ENCODE results near the gene SQOR. TPM values are rescaled to one million over a fixed set of nuclear protein-coding genes. Genes with fewer than 3 reads are reported as not detected.

The SQOR gene
- total RNA-seq, 2 donors from 2014 or later = 15.8 to 41.8 TPM

DNA sequence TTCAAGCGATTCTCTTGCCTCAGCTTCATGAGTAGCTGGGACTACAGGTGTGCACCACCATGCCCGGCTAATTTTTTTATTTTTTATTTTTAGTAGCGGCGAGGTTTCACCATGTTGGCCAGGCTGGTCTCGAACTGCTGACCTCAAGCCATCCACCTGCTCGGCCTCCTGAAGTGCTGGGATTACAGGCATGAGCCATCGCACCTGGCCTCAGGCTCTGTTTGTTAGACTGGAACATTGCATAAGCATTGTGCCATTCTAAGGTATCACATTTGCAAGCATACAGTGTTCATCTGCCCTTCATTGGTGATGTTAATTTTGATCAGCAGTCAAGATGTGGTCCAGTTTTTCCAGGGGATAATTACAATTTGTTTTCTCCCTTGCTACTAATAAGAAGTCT lies 43.0 kb downstream of the SQOR start:
- no peak overlapping the region for H3K27ac ChIP-seq
- H3K4me1 ChIP-seq = no peaks in the 10 kb centered on the region
- no peak for DNase-seq
- no peak for ATAC-seq
- TF ChIP-seq POLR2A (IDR thresholded peaks at IDR 0.05) (no peak), CTCF (IDR thresholded peaks at IDR 0.05) (no peak)
- intact Hi-C loops (cut with DNase I) = no loop called here
- no peaks in the 10 kb centered on the region for H3K27me3 ChIP-seq
- no peak overlapping the region for H3K4me3 ChIP-seq
- 92 to 97% methylated on average over 7 of the region's 7 CpGs for WGBS, 2 donors
- peaks cover 0 to 35% of the 10 kb centered on the region in 2 donors for H3K36me3 ChIP-seq (replicated peaks in 1 of 2; ENCODE audit: insufficient read depth in 1 of 2, low read depth in 2 of 2)
- no peaks in the 10 kb centered on the region for H3K9me3 ChIP-seq

DNA sequence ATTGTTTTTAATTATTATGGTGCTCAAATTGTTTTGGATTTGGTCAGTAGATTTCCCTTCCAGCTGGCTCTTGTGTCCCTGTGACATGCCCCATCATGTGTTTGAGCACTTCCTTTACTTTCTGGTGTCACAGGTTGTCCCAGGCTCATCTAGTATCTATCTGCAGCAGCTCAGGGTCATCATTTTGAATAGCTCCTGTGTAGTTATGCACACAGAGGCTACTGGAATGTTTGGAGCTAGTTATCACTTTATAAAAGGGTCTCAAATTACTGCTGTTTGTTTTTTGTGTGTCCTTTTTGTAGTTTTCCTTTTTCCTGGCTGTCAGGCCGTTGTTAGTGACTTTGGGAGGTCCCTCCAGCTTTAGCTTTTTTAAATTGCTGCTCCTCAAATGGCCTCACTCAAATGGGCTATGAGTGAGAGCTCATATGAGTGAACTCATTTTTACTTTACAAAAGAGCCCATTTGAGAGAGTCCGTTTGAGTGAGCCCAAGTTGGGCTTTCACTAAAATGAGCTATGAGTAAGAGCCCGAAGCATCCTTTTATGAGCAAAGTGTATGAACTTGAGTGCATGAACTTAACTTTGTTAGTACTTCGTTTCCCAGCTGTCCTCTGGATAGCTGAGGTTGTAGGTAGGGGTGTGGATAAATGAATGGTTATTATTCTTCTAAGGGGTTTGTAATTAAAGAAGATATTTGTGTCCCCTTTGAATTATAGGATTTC lies 43.8 kb downstream of the SQOR start:
- no peaks in the 10 kb centered on the region for H3K9me3 ChIP-seq
- ATAC-seq (no peak), DNase-seq (no peak)
- intact Hi-C loops (cut with DNase I) = no loop called here
- no peak overlapping the region for H3K27ac ChIP-seq
- no peak overlapping the region for H3K4me3 ChIP-seq
- no peaks in the 10 kb centered on the region for H3K4me1 ChIP-seq
- peaks cover 0 to 34% of the 10 kb centered on the region in 2 donors for H3K36me3 ChIP-seq (replicated peaks in 1 of 2; ENCODE audit: insufficient read depth in 1 of 2, low read depth in 2 of 2)
- WGBS, 2 donors = 89% methylated on average over 4 of the region's 4 CpGs
- no peaks in the 10 kb centered on the region for H3K27me3 ChIP-seq
- TF ChIP-seq CTCF (IDR thresholded peaks at IDR 0.05) (no peak), POLR2A (IDR thresholded peaks at IDR 0.05) (no peak)

- DNase-seq = no peak
- intact Hi-C loops (cut with DNase I) = no loop called here
- no peak for ATAC-seq
- Histone ChIP-seq H3K27ac (no peak overlapping the region), H3K4me3 (no peak overlapping the region), H3K27me3 (no peaks in the 10 kb centered on the region), H3K9me3 (no peaks in the 10 kb centered on the region), H3K36me3 (replicated peaks in 1 of 2; ENCODE audit: insufficient read depth in 1 of 2, low read depth in 2 of 2) (peaks cover 10 to 20% of the 10 kb centered on the region in 2 donors), H3K4me1 (no peaks in the 10 kb centered on the region)
- WGBS, 2 donors = 73 to 74% methylated on average over 2 of the region's 2 CpGs
- no peak for TF ChIP-seq CTCF (IDR thresholded peaks at IDR 0.05)
- TF ChIP-seq POLR2A (IDR thresholded peaks at IDR 0.05) = no peak
Observed at GRCh38 chr15:45684533-45684932, 49.7 kb downstream of the SQOR start.

- TF ChIP-seq CTCF (IDR thresholded peaks at IDR 0.05) (no peak), POLR2A (IDR thresholded peaks at IDR 0.05) (no peak)
- WGBS, 2 donors = 92 to 96% methylated on average over 4 of the region's 4 CpGs
- H3K9me3 ChIP-seq = no peaks in the 10 kb centered on the region
- H3K36me3 ChIP-seq (replicated peaks in 1 of 2; ENCODE audit: insufficient read depth in 1 of 2, low read depth in 2 of 2) = peaks cover 10 to 19% of the 10 kb centered on the region in 2 donors
- ATAC-seq (no peak), DNase-seq (no peak)
- no peak overlapping the region for H3K4me3 ChIP-seq
- no peaks in the 10 kb centered on the region for H3K27me3 ChIP-seq
- no peak overlapping the region for H3K27ac ChIP-seq
- no peaks in the 10 kb centered on the region for H3K4me1 ChIP-seq
- intact Hi-C loops (cut with DNase I) = no loop called here
Observed at GRCh38 chr15:45689616-45690015, 54.8 kb downstream of the SQOR start.

Data from body of pancreas (tissue), 4 donors.